Mesenteric fat pad (tissue), 1 donor: ENCODE data around the gene PKP2. TPM values are rescaled to one million over a fixed set of nuclear protein-coding genes. Genes with fewer than 3 reads are reported as not detected.
"Not testable (repeated sequence)": the region's sequence is repeated elsewhere in the genome, so short reads cannot be mapped to it uniquely, and the experiment has no call there.

Source experiments
- DNase-seq: peaks from one replicate; pipeline ENCODE4 v3.0.0-alpha.2; 2020; ENCODE audit warnings: low spot score
- total RNA-seq: library from RNA; stranded (reverse); fragmentation: NEBNext Ultra II Directional; extraction: Animal tissue kit (Norgen Biotek cat#: 25700); gene quantifications from one replicate; pipeline ENCODE4 v1.2.1, GENCODE V29; 2021
- donor health status: DM: yes; HTN: yes; CAD: no.

Gene PKP2
- total RNA-seq, 1 donor from 2014 or later = 1.00 TPM

DNA sequence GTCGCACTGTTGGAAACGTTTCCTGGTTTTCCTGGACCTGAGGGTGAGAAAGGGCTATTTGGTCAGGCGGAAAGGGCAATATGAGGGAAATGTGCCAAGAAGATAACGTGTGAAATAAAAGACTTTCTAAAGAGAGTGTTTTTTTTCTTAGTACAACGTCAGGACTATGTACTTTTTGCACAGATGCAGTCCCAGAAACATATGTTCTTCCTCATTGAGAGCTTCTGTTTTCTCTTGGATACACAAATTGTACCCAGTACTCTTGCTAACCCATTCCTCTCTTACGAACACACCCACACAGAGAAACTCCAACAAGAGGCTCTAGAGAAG lies 669 bp upstream of the PKP2 start:
- no peak for DNase-seq

DNA sequence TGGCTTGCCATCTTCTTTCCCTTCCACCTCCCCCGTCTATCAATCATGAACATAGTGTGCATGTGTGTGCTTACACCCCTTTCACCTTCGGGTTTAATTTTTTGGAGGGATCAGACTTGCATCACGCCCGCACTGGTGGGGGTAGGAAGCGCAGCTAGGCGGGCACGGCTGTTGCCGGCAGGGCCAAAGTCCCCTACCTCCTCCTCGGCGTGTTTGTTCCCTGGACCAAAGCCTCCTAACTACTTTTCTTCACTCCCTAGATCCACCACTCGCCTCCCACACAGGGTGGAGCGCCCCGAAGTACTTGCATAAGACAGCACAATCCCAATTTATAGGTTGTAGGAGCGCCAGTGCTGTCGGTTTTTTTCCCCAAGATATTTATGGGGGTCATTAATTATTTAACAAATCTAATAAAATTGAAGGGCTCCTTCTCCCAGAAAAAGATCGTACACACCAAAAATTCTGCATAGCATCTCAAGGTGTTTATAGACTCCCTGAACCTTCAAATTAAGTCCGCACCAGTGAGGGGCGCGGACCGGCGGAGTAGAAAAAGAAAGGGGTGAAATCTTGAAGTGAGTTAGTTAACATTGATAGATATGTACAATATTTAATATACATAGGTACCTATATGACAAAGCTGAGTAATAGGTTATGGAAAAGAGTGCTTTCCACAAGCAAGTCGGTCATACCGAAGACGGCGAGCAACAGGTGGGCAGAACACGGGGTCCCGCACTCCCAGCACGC lies 717 bp downstream of the PKP2 start:
- no peak for DNase-seq

DNA sequence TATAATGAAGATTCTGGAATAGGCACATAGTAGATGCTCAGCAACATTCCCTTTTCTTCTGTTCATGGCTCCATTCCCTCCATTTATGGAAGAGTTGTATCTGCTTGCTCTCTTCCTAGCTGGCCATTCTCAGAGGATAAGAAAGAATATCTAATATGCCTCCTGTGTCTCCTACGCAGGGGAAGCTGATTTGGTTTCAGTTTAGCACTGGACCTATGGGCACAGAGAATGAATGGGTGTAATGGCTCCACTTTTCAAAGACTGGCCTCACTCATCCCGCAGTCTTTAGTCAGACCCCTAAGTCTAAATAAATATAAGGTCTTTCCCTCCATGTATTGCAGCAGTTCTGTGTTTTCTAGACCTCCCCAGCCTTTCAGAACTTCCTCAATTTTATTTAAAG lies 2.0 kb downstream of the PKP2 start:
- DNase-seq = no peak

DNA sequence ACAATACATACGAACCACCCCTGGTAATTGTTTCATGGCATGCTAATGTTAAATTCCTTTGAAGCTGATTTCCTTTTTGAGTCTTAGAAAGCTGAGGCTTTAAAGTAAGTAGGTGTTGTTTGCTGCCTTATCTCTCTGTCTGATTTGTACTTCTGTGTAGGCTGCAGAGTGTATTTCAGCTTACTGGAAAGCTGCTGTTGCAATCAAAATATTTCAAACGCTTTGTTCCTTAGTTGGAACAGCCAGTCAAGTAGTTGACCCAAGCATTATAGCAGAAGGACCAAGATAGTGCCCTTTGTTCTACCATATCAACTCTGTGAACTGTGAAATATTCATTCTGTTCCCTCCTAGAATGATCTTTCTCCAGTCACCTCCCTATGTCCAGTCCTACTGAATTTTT lies 3.1 kb downstream of the PKP2 start:
- no peak for DNase-seq

GRCh38 chr12:32893043-32893442 lies 3.5 kb downstream of the PKP2 start:
- DNase-seq = no peak

GRCh38 chr12:32892369-32892768 lies 4.2 kb downstream of the PKP2 start:
- DNase-seq = not testable (repeated sequence)

DNA sequence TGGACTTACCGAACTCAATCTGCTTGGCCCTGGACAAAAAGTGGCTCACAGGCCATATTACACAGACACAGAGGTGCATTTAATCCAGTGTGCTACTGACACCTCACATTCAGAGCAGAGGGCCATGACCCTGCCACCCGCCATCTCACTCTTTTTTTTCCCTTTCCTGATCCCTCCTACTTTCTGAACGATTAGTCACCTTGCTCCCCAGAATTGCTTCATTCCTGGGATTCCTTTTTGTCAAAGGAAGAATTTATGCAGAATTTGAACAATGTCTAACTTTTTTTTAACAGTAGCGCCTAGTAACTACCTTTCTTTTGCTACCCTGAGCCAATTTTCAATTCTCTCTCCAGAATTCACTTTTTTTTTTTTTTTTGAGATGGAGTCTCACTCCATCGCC lies 4.6 kb downstream of the PKP2 start:
- no peak for DNase-seq

DNA sequence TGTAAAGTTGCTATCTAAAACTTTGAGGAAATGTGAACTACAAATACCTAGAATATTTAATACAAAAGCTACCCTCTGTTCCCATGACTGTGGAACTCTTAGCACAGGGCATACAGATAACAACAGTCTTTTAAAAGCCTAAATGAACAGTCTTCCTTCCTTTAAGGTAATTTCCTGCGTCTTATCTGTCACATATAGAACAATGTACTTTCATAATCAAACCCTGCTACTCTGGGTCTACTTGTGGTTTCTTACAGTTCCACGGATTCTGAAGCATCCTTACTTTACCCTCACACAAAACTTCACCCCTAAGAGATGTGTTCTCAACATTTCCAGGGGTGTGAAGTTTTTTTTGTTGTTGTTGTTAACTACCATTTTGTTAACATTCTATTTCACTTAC lies 5.1 kb downstream of the PKP2 start:
- no peak for DNase-seq

GRCh38 chr12:32889011-32889760 lies 7.4 kb downstream of the PKP2 start:
- no peak for DNase-seq

- no peak for DNase-seq
These were observed 9.5 kb downstream of the PKP2 start for GRCh38 chr12:32887058-32887457.

DNA sequence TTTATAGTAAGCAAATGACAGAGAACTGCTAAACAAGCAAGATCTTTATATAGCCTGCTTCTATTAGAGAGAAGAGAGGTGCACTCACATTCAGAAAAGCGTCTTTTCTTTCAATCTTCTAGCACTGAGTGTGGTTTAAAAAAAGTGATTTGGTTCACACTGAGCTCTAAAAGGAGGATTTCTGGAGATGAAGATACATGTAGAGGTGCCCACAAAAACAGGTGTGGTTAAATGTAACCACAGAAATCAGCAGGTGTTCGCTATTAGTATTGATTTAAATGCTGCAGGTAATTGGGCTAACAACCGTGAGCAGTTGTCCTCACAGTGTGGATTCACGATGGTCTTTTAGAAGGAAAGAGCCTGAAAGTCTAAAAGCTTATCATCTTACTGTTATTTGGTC lies 10.7 kb downstream of the PKP2 start:
- DNase-seq = no peak

GRCh38 chr12:32884962-32885361 lies 11.6 kb downstream of the PKP2 start:
- no peak for DNase-seq

DNA sequence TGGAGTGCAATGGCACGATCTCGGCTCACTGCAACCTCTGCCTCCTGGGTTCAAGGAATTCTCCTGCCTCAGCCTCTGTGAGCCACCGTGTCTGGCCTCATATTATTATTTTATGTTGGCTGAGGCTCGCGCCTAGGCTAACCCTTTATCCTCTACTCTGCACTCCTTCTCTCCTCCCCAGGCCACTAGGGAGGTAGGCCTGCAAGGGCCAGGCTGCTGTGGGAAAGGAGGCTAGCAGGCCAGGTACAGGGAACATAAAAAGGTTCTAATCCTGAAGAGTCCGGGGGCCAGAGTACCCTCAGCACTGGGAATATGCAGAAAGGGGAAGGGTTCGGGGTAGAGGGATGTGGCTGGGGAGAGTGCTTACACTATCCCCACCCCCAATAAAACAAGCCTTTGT lies 14.9 kb downstream of the PKP2 start:
- DNase-seq = no peak

DNA sequence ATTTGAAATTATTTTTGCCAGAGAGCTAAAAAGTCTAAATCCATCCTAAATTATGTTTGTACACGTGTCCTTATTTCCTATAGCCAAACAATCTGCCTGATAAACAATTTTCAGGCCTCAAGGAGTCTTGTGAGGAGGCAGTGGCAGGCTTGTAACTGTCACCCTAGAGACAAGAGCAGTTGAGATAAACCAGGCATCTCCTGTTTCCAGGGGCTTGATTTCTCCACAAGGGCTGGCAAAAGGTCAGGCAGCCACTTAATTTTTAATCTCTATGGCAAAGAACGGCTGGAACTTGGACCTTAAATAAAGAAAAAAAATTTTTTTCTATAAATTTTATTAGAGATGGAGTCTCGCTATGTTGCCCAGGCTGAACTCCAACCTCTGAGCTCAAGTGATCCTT lies 15.5 kb downstream of the PKP2 start:
- no peak for DNase-seq

- DNase-seq = not testable (repeated sequence)
These were observed 17.5 kb downstream of the PKP2 start for GRCh38 chr12:32879066-32879465.

GRCh38 chr12:32877601-32878459 lies 18.7 kb downstream of the PKP2 start:
- DNase-seq = no peak

DNA sequence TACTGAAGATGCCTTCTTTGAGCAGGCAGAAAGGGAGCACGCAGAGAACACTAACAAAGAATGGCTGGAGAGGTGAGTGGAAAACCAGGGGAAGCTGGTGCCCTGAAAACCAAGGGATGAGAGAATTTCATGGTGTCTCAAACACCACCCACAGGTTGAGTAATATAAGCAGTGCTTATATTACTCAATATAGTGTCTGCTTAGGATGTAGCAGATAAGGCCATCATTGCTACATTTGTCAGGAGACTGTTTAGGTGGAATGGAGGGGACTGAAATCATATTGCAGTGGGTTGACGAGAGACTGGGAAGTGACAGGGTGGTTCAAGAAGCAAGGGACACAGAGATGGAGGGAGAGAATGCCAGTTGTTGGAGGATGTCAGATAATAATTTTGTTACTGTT lies 20.6 kb downstream of the PKP2 start:
- DNase-seq = no peak

GRCh38 chr12:32874975-32875374 lies 21.6 kb downstream of the PKP2 start:
- no peak for DNase-seq

DNA sequence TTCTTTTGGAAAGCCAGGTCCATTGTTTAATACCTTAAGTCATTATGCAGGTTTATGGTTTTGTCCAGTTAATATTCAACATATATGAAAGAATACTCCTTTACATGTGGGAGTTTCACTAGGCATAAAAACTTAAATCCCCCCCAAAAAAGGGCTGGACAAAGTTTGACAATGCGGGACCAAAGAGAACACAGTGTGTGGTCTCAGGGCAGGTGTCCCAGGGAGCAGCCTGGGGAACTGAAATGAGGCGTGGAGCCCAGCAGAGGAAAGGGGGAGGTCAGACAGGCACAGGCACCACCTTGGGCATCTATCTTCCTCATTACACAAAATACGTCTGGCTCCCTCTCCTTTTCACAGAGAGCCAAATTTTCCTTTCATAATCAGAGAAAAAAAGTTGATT lies 22.5 kb downstream of the PKP2 start:
- no peak for DNase-seq

DNA sequence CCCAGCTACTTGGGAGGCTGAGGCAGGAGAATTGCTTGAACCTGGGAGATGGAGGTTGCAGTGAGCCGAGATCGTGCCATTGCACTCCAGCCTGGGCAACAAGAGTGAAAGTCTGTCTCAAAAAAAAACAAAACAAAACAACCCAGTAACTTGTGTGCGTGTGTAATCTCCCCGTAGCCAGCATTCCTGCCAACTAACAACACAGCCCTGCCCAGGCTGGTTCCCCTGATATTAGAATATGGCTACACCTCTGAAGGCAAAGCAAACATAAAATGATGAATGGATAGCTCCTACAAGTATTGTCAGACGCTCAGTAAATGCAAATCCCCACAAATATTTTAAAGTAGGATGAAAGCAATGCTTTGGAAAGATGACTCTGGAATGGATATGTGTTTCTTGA lies 24.2 kb downstream of the PKP2 start:
- DNase-seq = not testable (repeated sequence)

DNA sequence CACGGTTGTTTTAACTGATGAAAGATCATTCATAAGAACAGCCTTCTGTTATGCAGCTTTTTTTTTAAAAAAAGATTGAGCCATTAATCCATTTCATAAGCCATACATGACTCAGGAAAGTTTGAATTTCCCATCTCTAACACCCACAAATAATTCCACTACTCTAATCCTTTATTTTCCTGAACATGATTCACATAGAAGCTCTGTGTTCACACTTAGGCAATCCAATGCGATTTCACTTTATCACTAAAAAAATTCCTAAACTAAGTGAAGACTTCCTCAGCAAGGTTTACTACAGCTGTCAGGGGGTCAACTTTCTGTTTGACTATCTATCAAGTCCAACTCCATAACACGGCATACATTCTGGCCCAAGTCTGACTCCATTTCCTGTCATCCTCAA lies 25.9 kb downstream of the PKP2 start:
- no peak for DNase-seq

- no peak for DNase-seq
These were observed 27.7 kb downstream of the PKP2 start for GRCh38 chr12:32868885-32869284.
